ENCODE data around the gene EIF6. TPM values are rescaled to one million over a fixed set of nuclear protein-coding genes. Genes with fewer than 3 reads are reported as not detected.

The EIF6 gene
- total RNA-seq, 2 experiments from 2014 or later: 110 to 124 TPM

GRCh38 chr20:35286077-35286898 lies 1.7 kb upstream of the EIF6 start:
- POLR2A ChIA-PET: no interaction called here
- H3K27me3 Mint-ChIP-seq: no peaks in the 10 kb centered on the region
- intact Hi-C loops (cut with DNase I, micrococcal nuclease): no loop called here
- no peak for DNase-seq
- H3K9me3 Mint-ChIP-seq (ENCODE audit: low read depth): no peaks in the 10 kb centered on the region
- peaks cover 24% of the 10 kb centered on the region for H3K36me3 Mint-ChIP-seq (ENCODE audit: low read depth)
- no peak for ATAC-seq
- peaks cover 23% of the 10 kb centered on the region for H3K4me1 Mint-ChIP-seq
- CTCF ChIA-PET: interaction anchor here (0.6 to 1.4 kb wide), 2 partner anchors 16 to 17 kb away, joined by 5 to 6 read pairs; no protein-coding TSS in a partner anchor
- H3K27ac Mint-ChIP-seq: peak overlapping the region; percentile 91
- peak overlapping the region; percentile 81 for H3K4me3 Mint-ChIP-seq

GRCh38 chr20:35285806-35286076 lies 1.2 kb upstream of the EIF6 start:
- ATAC-seq (no peak), DNase-seq (no peak)
- Mint-ChIP-seq H3K27ac (peak overlapping the region; percentile 91), H3K9me3 (ENCODE audit: low read depth) (no peaks in the 10 kb centered on the region), H3K4me3 (peak overlapping the region; percentile 81), H3K36me3 (ENCODE audit: low read depth) (peaks cover 24% of the 10 kb centered on the region), H3K4me1 (peaks cover 23% of the 10 kb centered on the region), H3K27me3 (no peaks in the 10 kb centered on the region)
- intact Hi-C loops (cut with DNase I, micrococcal nuclease): loop anchor here in 1 of 2 experiments (2.0 kb wide), 1 partner anchor 667 kb away; no protein-coding TSS in a partner anchor
- POLR2A ChIA-PET: no interaction called here
- CTCF ChIA-PET: interaction anchor here (1.4 kb wide), 1 partner anchor 18 kb away, joined by 6 read pairs; no protein-coding TSS in a partner anchor

GRCh38 chr20:35284992-35285805 lies 627 bp upstream of the EIF6 start:
- H3K4me1 Mint-ChIP-seq: peaks cover 23% of the 10 kb centered on the region
- POLR2A ChIA-PET: interaction anchor here (0.6 to 1.5 kb wide), 4 partner anchors 14 to 1558 kb away, joined by 3 to 5 read pairs (median 4); partner anchors contain the start of gene UQCC1

GRCh38 chr20:35283441-35284266 lies 918 bp downstream of the EIF6 start:
- H3K4me1 Mint-ChIP-seq: peaks cover 23% of the 10 kb centered on the region
- no peaks in the 10 kb centered on the region for H3K9me3 Mint-ChIP-seq (ENCODE audit: low read depth)
- no peaks in the 10 kb centered on the region for H3K27me3 Mint-ChIP-seq
- H3K4me3 Mint-ChIP-seq: peak overlapping the region; percentile 81
- peak; percentile 25 for ATAC-seq
- ChIA-PET POLR2A (interaction anchor here (0.5 to 1.5 kb wide), 8 partner anchors 11 to 855 kb away, joined by 3 to 5 read pairs (median 3); partner anchors contain the start of gene SCAND1), CTCF (interaction anchor here (0.6 to 1.5 kb wide), 11 partner anchors 9 to 721 kb away, joined by 3 to 7 read pairs (median 3); partner anchors contain the start of genes EDEM2 and SCAND1)
- intact Hi-C loops (cut with DNase I, micrococcal nuclease): loop anchor here in 1 of 2 experiments (1.0 to 2.0 kb wide), 5 partner anchors 22 to 669 kb away; partner anchors contain the start of genes GSS, MYH7B and TRPC4AP
- peak overlapping the region; percentile 91 for H3K27ac Mint-ChIP-seq
- peak; percentile 58 for DNase-seq
- H3K36me3 Mint-ChIP-seq (ENCODE audit: low read depth): peaks cover 42% of the 10 kb centered on the region

More at GRCh38 chr20:35284992-35285805, 627 bp upstream of the EIF6 start:
- ATAC-seq: no peak
- CTCF ChIA-PET: interaction anchor here (0.8 to 1.5 kb wide), 7 partner anchors 10 to 669 kb away, joined by 3 to 7 read pairs (median 3); partner anchors contain the start of gene SCAND1
- Mint-ChIP-seq H3K27ac (peak overlapping the region; percentile 91), H3K9me3 (ENCODE audit: low read depth) (no peaks in the 10 kb centered on the region), H3K36me3 (ENCODE audit: low read depth) (peaks cover 30% of the 10 kb centered on the region), H3K4me3 (peak overlapping the region; percentile 81), H3K27me3 (no peaks in the 10 kb centered on the region)
- intact Hi-C loops (cut with DNase I, micrococcal nuclease): loop anchor here in 1 of 2 experiments (1.0 to 2.0 kb wide), 5 partner anchors 20 to 668 kb away; partner anchors contain the start of genes GSS, MYH7B and TRPC4AP
- DNase-seq: no peak

GRCh38 chr20:35281506-35282101 lies 3.0 kb downstream of the EIF6 start:
- DNase-seq (no peak), ATAC-seq (no peak)
- Mint-ChIP-seq H3K27ac (no peak overlapping the region), H3K36me3 (ENCODE audit: low read depth) (peaks cover 54% of the 10 kb centered on the region), H3K9me3 (ENCODE audit: low read depth) (no peaks in the 10 kb centered on the region), H3K4me1 (peaks cover 26% of the 10 kb centered on the region), H3K4me3 (no peak overlapping the region), H3K27me3 (no peaks in the 10 kb centered on the region)
- POLR2A ChIA-PET: no interaction called here
- intact Hi-C loops (cut with DNase I, micrococcal nuclease): no loop called here
- CTCF ChIA-PET: interaction anchor here (1.1 kb wide), 1 partner anchor 110 kb away, joined by 4 read pairs; no protein-coding TSS in a partner anchor

GRCh38 chr20:35280523-35280922 lies 4.0 kb downstream of the EIF6 start:
- ATAC-seq (no peak), DNase-seq (no peak)
- H3K27me3 Mint-ChIP-seq: no peaks in the 10 kb centered on the region
- H3K36me3 Mint-ChIP-seq (ENCODE audit: low read depth): peaks cover 58% of the 10 kb centered on the region
- POLR2A ChIA-PET: no interaction called here
- H3K4me3 Mint-ChIP-seq: no peak overlapping the region
- peak overlapping the region; percentile 55 for H3K27ac Mint-ChIP-seq
- intact Hi-C loops (cut with DNase I, micrococcal nuclease): no loop called here
- H3K4me1 Mint-ChIP-seq: peaks cover 20% of the 10 kb centered on the region
- H3K9me3 Mint-ChIP-seq (ENCODE audit: low read depth): no peaks in the 10 kb centered on the region
- CTCF ChIA-PET: interaction anchor here (1.1 to 1.3 kb wide), 2 partner anchors 11 to 111 kb away, joined by 4 to 6 read pairs; no protein-coding TSS in a partner anchor

- POLR2A ChIA-PET: interaction anchor here (0.6 kb wide), 1 partner anchor 130 kb away, joined by 3 read pairs; no protein-coding TSS in a partner anchor
- CTCF ChIA-PET: interaction anchor here (1.3 kb wide), 1 partner anchor 10 kb away, joined by 6 read pairs; no protein-coding TSS in a partner anchor
- Mint-ChIP-seq H3K36me3 (ENCODE audit: low read depth) (peaks cover 58% of the 10 kb centered on the region), H3K27ac (peak overlapping the region; percentile 55), H3K9me3 (ENCODE audit: low read depth) (no peaks in the 10 kb centered on the region), H3K27me3 (no peaks in the 10 kb centered on the region), H3K4me1 (peaks cover 14% of the 10 kb centered on the region), H3K4me3 (no peak overlapping the region)
- ATAC-seq: no peak
- intact Hi-C loops (cut with DNase I, micrococcal nuclease): loop anchor here (2.0 to 5.0 kb wide), 4 partner anchors 25 to 403 kb away; partner anchors contain the start of genes ACSS2 (in 1 of the 2) and EDEM2 (in 1 of the 2)
- no peak for DNase-seq
These were observed 4.9 kb downstream of the EIF6 start for GRCh38 chr20:35279533-35280174.

- peaks cover 55% of the 10 kb centered on the region for H3K36me3 Mint-ChIP-seq (ENCODE audit: low read depth)
- H3K9me3 Mint-ChIP-seq (ENCODE audit: low read depth): no peaks in the 10 kb centered on the region
- DNase-seq: no peak
- intact Hi-C loops (cut with DNase I, micrococcal nuclease): loop anchor here (2.0 to 5.0 kb wide), 4 partner anchors 26 to 402 kb away; partner anchors contain the start of genes ACSS2 (in 1 of the 2) and EDEM2 (in 1 of the 2)
- ChIA-PET CTCF (no interaction called here), POLR2A (interaction anchor here (0.6 kb wide), 1 partner anchor 131 kb away, joined by 3 read pairs; no protein-coding TSS in a partner anchor)
- no peak for ATAC-seq
- no peak overlapping the region for H3K4me3 Mint-ChIP-seq
- no peaks in the 10 kb centered on the region for H3K27me3 Mint-ChIP-seq
- peaks cover 14% of the 10 kb centered on the region for H3K4me1 Mint-ChIP-seq
- peak overlapping the region; percentile 55 for H3K27ac Mint-ChIP-seq
These were observed 5.5 kb downstream of the EIF6 start for GRCh38 chr20:35279040-35279439.

GRCh38 chr20:35277531-35278395 lies 6.8 kb downstream of the EIF6 start, which contains the start of gene MMP24OS:
Gene MMP24OS (minus strand): TSS chr20:35278122. CDS start chr20:35277929, 193 bp downstream.
- Mint-ChIP-seq H3K27me3 (no peaks in the 10 kb centered on the region), H3K4me1 (peaks cover 9% of the 10 kb centered on the region), H3K4me3 (peak within 1 kb of the TSS; percentile 99), H3K9me3 (ENCODE audit: low read depth) (no peaks in the 10 kb centered on the region), H3K36me3 (ENCODE audit: low read depth) (peaks cover 46% of the 10 kb centered on the region), H3K27ac (peak within 1 kb of the TSS; percentile 97)
- intact Hi-C loops (cut with DNase I, micrococcal nuclease): loop anchor here (1.0 to 5.0 kb wide), 11 partner anchors 27 to 453 kb away; partner anchors contain the start of genes EDEM2 (in 2 of the 2), ACSS2 (in 1 of the 2), CEP250 (in 1 of the 2) and GSS (in 1 of the 2)
- ChIA-PET CTCF (interaction anchor here (0.6 to 1.1 kb wide), 5 partner anchors 9 to 676 kb away, joined by 3 to 6 read pairs (median 3); partner anchors contain the start of gene SCAND1), POLR2A (interaction anchor here (1.0 kb wide), 1 partner anchor 178 kb away, joined by 11 read pairs; the partner anchor contains the start of gene CEP250)
- DNase-seq (peak; percentile 94), ATAC-seq (peak; percentile 96)

Data from activated CD4-positive, alpha-beta T cell treated with anti-CD3 and anti-CD28 coated beads for 36 hours (primary cell).